Activated CD4-positive, alpha-beta T cell treated with anti-CD3 and anti-CD28 coated beads, Interleukin-2, amount 10 ng/mL, durations not matched to agents 24 days and 14 days (primary cell): ENCODE measurements around the gene PLEKHA8. TPM values are rescaled to one million over a fixed set of nuclear protein-coding genes. Genes with fewer than 3 reads are reported as not detected.

Source experiments
- DNase-seq: peaks from one replicate; pipeline ENCODE4 v3.0.0; 2022
- H3K27ac Mint-ChIP-seq: one replicate; pipeline ENCODE4 v1.8.0; 2022; ENCODE audit warnings: mild to moderate bottlenecking, mixed read lengths
- H3K27me3 Mint-ChIP-seq: one replicate; pipeline ENCODE4 v1.8.0; 2022; ENCODE audit warnings: mixed read lengths
- H3K36me3 Mint-ChIP-seq: one replicate; pipeline ENCODE4 v1.8.0; 2022; ENCODE audit warnings: low read depth, mild to moderate bottlenecking, mixed read lengths
- H3K4me1 Mint-ChIP-seq: one replicate; pipeline ENCODE4 v1.8.0; 2021; ENCODE audit warnings: mixed read lengths
- H3K4me3 Mint-ChIP-seq: one replicate; pipeline ENCODE4 v1.8.0; 2022; ENCODE audit warnings: mild to moderate bottlenecking, moderate library complexity, mixed read lengths
- H3K9me3 Mint-ChIP-seq: one replicate; pipeline ENCODE4 v1.8.0; 2021; ENCODE audit warnings: mixed read lengths
- intact Hi-C: fragments of 100-400 bp; cut with micrococcal nuclease; formaldehyde crosslinking; loops from one replicate; pipeline ENCODE4 v1.15.1; 2023
- total RNA-seq: library from RNA; stranded (reverse); gene quantifications from 2 replicates; pipeline ENCODE4 v1.2.3, GENCODE V29; 2022

PLEKHA8 gene
- total RNA-seq, 1 donor from 2014 or later, result 10.7 TPM

DNA sequence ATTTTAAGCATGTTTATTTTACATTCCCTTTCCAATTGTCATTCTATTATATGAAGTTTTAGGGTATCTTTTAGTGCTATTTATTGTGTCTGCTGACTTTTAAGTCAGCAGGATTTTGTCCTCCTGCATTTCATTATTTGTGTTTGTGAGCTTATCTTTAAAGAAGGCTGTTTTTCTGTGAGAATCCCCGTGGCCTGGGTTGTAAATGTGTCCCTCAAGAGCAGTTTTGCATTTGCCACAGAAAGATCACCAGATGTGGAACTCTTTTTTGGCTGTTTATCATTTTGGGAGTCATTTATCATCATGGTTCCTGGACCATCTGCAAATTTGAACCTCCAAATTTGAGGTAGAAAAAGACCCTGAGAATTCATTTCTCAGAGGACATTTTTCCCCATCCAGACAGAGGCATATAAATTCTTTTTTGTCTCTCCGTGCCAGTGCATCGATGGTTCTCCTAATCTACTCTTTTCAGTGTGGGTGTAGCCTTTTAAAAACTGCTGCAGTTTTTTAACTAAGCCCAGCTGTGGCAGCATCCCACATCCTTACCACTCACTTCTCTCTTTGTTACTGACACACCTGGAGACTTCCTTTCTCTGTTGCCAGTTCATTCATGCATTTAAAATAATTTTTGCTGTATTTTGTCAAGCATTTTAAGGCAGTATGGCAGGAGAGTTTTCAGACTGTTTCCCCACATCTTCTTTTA, 86.5 kb downstream of the PLEKHA8 start:
- intact Hi-C loops, result no loop called here
- Mint-ChIP-seq H3K4me3 (no peak overlapping the region), H3K27ac (no peak overlapping the region), H3K9me3 (peaks cover 16% of the 10 kb centered on the region), H3K36me3 (peaks cover 2% of the 10 kb centered on the region), H3K27me3 (no peaks in the 10 kb centered on the region), H3K4me1 (peaks cover 3% of the 10 kb centered on the region)
- no peak for DNase-seq

DNA sequence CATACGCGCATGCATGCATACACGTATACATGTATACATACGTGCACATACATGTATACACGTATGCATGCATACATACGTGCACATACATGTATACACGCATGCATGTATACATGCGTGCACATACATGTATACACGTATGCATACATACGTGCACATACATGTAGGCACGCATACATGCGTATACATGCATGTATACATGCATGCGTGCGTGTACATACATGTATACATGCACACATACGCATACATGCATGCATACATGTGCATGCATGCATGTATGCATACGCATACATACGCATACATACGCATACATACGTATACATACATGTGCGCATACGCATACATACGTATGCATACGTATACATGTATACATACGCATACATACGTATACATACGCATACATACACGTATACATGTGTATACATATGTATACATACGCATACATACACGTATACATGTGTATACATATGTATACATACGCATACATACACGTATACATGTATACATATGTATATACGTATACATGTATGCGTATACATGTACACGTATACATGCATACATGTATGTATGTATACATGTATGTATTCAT, 87.6 kb downstream of the PLEKHA8 start:
- Mint-ChIP-seq H3K9me3 (peaks cover 16% of the 10 kb centered on the region), H3K27me3 (no peaks in the 10 kb centered on the region), H3K4me3 (no peak overlapping the region), H3K27ac (no peak overlapping the region), H3K36me3 (peaks cover 2% of the 10 kb centered on the region), H3K4me1 (peaks cover 3% of the 10 kb centered on the region)
- no peak for DNase-seq
- intact Hi-C loops, result no loop called here

DNA sequence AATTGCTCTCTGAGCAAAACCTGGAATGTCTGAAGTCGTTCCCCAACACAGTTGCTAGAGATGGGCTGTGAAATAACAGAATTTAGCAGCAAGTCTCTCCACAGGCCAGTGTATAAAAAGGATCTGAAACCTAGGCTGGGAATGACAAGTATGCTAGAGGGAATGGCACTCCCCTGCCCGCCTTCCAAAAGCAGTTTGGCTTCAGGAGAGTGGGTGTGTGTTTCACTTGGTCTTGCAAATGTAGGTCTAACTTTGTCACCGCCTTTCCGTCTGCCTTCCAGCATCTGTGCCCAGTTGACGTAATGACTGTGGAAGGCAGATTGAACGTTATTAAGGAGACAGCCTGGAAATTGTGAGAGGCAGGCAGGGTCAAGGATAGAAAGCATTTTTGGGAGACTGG, 88.6 kb downstream of the PLEKHA8 start:
- Mint-ChIP-seq H3K36me3 (peaks cover 2% of the 10 kb centered on the region), H3K4me3 (no peak overlapping the region), H3K4me1 (peaks cover 3% of the 10 kb centered on the region)

DNA sequence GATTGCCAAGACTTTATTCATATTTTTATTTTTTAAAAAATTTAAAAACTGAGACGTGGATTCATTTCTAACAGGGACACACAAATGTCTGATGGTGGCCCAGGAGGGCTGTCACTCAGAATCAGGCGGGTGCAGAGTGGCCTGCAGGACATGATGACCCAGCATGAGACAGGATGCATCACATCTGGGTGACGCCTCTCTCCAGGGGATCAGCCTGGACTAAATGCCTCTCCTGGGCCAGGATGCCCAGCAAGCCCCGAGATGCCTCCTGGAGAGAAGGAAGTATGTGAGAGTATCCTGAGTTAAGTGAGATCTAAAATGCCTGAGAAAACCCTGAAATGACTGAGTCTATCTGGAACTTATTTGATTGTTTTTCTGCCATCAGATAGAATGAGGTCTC, 89.7 kb downstream of the PLEKHA8 start:
- no peak overlapping the region for H3K27ac Mint-ChIP-seq
- no peaks in the 10 kb centered on the region for H3K27me3 Mint-ChIP-seq
- DNase-seq, result no peak
- H3K4me1 Mint-ChIP-seq, result peaks cover 3% of the 10 kb centered on the region
- peaks cover 1% of the 10 kb centered on the region for H3K36me3 Mint-ChIP-seq
- intact Hi-C loops, result no loop called here
- no peak overlapping the region for H3K4me3 Mint-ChIP-seq
- peaks cover 14% of the 10 kb centered on the region for H3K9me3 Mint-ChIP-seq

More for the DNA sequence above, 88.6 kb downstream of the PLEKHA8 start:
- Mint-ChIP-seq H3K27me3 (no peaks in the 10 kb centered on the region), H3K27ac (no peak overlapping the region), H3K9me3 (peaks cover 16% of the 10 kb centered on the region)
- DNase-seq, result no peak
- intact Hi-C loops, result no loop called here

DNA sequence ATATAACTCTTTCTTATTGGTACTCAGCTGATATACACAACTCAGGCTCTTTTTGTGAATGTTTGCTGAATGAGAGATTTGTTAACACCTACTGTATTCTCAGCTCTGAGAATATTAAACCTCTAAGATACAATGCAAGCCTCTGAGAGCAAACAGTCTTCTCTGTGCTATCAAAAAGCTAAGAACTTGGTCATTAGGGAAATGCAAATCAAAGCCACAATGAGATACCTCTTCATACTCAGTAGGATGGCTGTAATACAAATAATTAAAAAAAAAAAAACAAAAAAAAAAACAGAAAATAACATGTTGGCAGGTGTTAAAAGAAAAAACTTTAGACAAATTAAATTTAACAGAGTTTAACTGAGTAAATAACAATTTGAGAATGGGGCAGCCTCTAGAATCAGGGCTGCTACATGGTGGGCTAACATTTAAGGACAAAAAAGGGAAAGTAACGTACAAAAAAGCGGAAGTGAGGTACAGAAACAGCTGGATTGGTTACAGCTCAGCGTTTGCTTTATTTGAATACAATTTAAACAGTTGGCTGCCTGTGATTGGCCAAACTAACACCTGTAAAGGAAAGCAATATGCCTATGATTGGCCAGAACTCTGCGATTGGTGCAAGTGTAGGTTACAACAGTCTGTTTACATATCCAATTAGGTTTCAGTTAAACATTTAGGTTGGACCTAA, 91.8 kb downstream of the PLEKHA8 start:
- peaks cover under 1% of the 10 kb centered on the region for H3K4me1 Mint-ChIP-seq
- H3K9me3 Mint-ChIP-seq, result no peaks in the 10 kb centered on the region
- no peak for DNase-seq
- no peak overlapping the region for H3K27ac Mint-ChIP-seq
- no peak overlapping the region for H3K4me3 Mint-ChIP-seq
- intact Hi-C loops, result no loop called here
- no peaks in the 10 kb centered on the region for H3K27me3 Mint-ChIP-seq
- no peaks in the 10 kb centered on the region for H3K36me3 Mint-ChIP-seq

DNA sequence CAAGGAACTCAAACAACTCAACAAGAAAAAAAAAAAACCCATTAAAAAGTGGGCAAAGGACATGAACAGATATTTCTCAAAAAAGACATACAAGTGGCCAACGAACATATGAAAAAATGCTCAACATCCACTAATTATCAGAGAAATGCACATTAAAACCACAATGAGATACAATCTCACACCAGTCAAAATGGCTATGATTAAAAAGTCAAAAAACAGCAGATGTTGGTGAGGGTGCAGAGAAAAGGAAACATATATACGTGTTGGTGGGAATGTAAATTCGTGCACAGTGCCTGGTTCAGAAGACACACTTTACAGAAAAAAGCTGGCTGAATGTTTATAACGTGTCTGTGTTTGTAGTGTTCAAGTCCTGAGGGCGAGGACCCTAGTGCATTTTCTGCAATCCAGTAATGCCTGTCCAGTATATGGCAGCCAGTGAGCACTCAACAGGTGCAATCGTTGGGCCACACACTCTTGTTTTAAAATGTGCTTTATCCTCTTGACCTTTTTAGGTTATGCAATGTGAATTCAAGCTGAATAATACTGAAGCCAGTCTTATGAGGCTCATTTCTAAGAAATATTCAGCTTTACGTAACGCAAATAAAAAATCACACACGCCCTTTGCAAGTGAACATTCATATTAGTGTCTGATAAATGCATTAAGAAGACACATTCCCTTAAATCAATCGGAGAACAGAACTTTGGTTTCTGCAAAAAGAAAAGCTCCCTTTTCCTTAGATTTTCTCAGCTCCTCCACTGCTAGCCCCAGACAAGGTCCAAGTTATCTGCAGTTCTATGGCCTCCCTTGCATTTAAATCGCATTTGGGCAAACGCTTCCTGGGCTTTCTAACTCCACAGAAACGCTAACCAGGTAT, 105.8 kb downstream of the PLEKHA8 start:
- no peak overlapping the region for H3K27ac Mint-ChIP-seq
- DNase-seq, result no peak
- peaks cover 10% of the 10 kb centered on the region for H3K4me1 Mint-ChIP-seq
- H3K36me3 Mint-ChIP-seq, result peaks cover 2% of the 10 kb centered on the region
- intact Hi-C loops, result loop anchor here (2.0 to 10.0 kb wide), 3 partner anchors 29 to 461 kb away; partner anchors contain the start of genes GARS1 and PLEKHA8
- peaks cover 37% of the 10 kb centered on the region for H3K27me3 Mint-ChIP-seq
- H3K4me3 Mint-ChIP-seq, result peak overlapping the region; percentile 84
- no peaks in the 10 kb centered on the region for H3K9me3 Mint-ChIP-seq

DNA sequence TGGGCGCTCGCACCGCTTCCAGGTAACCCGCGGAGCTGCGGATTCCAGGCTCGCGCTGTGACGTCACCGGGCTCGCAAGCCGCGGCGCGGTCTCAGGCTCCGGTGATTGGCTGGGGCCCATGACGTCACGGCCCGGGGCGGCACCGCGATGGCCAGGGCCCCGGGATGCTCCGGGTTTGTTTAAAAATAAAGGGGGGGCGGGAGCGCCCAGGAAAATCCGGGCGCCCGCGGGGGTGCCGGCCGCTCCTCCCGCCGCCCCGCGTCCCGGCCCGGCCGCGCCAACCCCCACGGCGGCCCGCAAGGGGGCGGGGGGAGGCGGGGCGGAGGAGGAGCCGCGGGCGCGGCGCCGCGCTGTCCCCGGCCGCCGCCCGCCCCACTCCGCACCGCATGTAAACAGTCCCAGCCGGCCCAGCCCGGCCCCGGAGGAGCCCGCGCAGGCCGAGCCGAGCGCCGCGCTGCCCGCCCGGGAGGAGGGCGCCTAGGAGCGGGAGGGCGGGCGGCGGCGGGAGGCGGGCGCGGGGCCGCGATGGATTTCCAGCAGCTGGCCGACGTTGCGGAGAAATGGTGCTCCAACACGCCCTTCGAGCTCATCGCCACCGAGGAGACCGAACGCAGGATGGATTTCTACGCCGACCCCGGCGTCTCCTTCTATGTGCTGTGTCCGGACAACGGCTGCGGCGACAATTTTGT, 106.5 kb downstream of the PLEKHA8 start, which contains the start of gene MTURN:
Gene MTURN, plus strand, starts transcription at position 376 of the 690 bp plus-strand sequence. Its CDS starts 151 bp downstream, at position 527.
- intact Hi-C loops, result loop anchor here (1.0 to 10.0 kb wide), 3 partner anchors 28 to 460 kb away; partner anchors contain the start of genes GARS1 and NOD1
- peaks cover 10% of the 10 kb centered on the region for H3K4me1 Mint-ChIP-seq
- peak; percentile 96 for DNase-seq
- H3K36me3 Mint-ChIP-seq, result no peaks in the 10 kb centered on the region
- H3K27me3 Mint-ChIP-seq, result peaks cover 35% of the 10 kb centered on the region
- H3K9me3 Mint-ChIP-seq, result no peaks in the 10 kb centered on the region
- H3K4me3 Mint-ChIP-seq, result peak within 1 kb of the TSS; percentile 92
- H3K27ac Mint-ChIP-seq, result peak within 1 kb of the TSS; percentile 81

DNA sequence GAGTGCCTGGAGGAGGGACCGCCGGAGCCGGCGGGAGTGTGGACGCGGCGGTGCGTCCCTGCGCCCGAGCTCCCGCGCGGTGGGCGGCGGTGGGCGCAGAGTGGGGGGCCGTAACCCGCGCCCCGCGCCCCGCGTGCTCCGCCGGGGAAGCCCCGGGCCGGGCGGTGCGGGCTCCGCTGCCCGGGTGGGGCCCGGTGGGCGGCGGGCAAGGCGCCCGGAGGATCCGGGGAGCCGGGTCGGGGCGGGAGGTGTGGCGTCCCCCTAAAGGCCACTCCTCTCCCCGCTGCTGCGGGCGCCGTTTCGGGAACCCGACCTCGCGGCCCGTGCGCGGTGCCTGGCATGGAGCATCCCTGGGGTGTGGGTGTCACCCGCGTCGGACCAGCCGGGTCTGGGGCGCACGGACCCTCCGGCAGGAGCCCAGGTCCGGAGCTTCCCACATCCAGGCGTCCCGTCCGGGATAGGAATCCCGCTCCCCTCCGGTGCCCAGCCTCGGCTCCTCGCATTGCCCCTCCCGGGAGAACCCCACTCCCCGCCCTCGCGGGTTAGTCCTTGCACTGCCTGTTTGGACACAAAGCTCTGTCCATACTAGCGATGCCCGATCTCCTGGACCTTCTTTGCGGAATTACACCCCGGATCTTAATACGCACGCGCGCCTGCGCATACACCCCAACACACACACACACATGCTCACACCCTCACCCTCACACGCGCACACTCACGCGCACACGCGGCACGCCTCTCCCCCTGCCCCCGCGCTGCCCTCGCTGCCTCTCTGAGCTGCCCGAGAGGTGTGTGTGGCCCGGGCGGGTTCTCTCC, 107.3 kb downstream of the PLEKHA8 start:
- Mint-ChIP-seq H3K27ac (peak overlapping the region; percentile 81), H3K36me3 (no peaks in the 10 kb centered on the region), H3K4me3 (peak overlapping the region; percentile 92), H3K27me3 (peaks cover 33% of the 10 kb centered on the region), H3K4me1 (peaks cover 10% of the 10 kb centered on the region), H3K9me3 (no peaks in the 10 kb centered on the region)
- DNase-seq, result peak; percentile 84
- intact Hi-C loops, result loop anchor here (1.0 to 10.0 kb wide), 3 partner anchors 27 to 459 kb away; partner anchors contain the start of genes GARS1 and NOD1

DNA sequence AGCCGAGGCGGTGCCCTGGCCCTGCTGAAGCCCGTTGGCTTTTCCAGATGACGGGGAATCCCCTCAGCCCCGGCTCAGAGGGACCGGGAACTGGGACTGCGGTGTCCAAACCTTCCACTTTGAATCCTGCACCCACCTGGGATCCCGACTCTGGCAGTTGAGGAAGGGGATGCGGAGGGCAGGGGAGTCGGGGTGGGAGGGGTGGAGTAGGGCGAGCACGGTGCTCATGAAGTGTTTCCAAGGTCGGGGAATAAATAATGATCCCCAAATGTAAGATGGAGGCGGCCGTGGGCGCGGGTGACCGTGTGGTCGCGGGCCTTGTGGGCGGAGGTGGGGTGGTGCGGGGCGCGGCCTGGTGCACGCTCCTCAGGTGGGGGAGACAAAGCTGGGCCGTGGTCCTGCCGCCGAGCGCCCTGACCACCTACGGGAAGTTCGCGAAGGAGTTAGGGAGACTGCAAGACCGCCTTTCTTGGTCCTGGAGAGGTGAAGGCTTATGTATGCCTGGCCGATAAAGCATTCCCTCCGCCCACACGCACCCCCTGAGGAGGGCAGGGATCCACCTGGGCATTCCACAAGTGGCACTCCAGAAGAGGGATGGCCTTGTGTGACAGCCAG, 108.0 kb downstream of the PLEKHA8 start:
- intact Hi-C loops, result loop anchor here (10.0 kb wide), 1 partner anchor 459 kb away; the partner anchor contains the start of gene GARS1
- no peaks in the 10 kb centered on the region for H3K9me3 Mint-ChIP-seq
- peaks cover 27% of the 10 kb centered on the region for H3K27me3 Mint-ChIP-seq
- H3K36me3 Mint-ChIP-seq, result no peaks in the 10 kb centered on the region
- H3K4me3 Mint-ChIP-seq, result peak overlapping the region; percentile 92
- DNase-seq, result no peak
- H3K27ac Mint-ChIP-seq, result peak overlapping the region; percentile 81
- H3K4me1 Mint-ChIP-seq, result peaks cover 10% of the 10 kb centered on the region

DNA sequence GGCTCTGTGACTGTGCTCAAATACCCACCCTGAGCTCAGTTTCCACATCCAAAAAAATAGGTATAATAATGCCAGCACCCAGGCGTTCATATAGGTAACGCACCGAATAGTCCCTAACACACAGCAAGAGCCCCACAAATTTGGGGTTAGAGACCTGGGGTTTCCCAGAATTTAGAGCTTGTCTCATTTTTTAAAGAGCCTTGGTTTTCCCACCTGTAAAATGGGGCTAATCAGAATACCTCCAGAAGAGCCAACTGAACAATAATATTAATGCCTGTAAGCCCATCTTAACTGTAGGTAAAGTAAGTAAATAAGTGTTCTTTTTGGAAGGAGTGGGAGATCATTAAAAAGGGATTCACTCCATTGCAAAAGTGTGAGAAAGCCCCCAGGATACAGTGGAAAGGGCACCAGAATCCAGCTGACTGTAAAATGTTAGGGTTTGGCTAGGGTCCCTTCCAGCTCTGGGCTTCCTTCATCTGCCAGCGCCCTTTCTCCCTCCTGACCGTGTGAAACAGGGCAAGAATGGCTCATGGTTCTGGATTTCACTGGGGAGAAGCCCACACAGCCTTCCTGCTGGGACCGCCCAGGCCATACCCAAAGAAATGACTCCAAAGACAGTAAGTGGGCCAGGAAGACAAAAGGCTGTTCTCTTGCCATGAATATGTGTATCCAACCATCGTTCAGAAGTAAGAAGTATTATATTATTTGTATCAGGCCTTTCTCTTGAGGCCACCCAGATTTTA, 108.7 kb downstream of the PLEKHA8 start:
- Mint-ChIP-seq H3K27ac (no peak overlapping the region), H3K36me3 (no peaks in the 10 kb centered on the region), H3K4me3 (peak overlapping the region; percentile 92), H3K27me3 (peaks cover 22% of the 10 kb centered on the region), H3K4me1 (peaks cover 10% of the 10 kb centered on the region), H3K9me3 (no peaks in the 10 kb centered on the region)
- intact Hi-C loops, result loop anchor here (10.0 kb wide), 1 partner anchor 458 kb away; the partner anchor contains the start of gene GARS1
- DNase-seq, result no peak

DNA sequence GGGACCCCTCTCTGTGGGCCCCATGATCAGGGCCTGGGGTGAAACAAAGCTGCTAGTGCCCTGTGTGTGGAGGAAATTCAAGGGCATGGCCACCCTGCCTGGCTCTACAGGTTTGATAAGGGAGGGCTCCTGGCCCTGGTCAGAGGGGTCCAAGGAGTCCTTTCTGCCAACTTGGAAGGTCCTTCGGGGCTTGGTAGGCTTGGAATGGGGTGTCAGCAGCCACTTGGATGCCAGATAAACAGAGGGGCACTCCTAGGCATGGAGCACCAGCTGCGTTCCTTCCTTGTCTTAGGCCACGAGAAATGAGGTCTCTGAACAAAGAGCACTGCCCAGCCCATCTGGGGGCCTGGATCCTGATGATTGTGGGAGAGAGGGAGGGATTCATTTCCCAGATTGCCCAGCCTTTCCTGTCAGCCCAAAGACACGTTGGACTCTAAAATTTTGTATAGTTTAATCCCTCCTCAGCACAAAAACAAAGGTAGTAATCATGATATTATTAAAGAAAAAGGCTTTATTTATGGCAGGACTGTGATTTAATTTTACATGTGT, 111.7 kb downstream of the PLEKHA8 start:
- no peaks in the 10 kb centered on the region for H3K9me3 Mint-ChIP-seq
- DNase-seq, result no peak

More for the DNA sequence above, 111.7 kb downstream of the PLEKHA8 start:
- intact Hi-C loops, result loop anchor here (10.0 kb wide), 1 partner anchor 455 kb away; the partner anchor contains the start of gene GARS1
- Mint-ChIP-seq H3K27ac (no peak overlapping the region), H3K27me3 (peaks cover 9% of the 10 kb centered on the region), H3K4me1 (peaks cover 3% of the 10 kb centered on the region), H3K36me3 (no peaks in the 10 kb centered on the region), H3K4me3 (no peak overlapping the region)
